GM04503 (cell line): ENCODE data around the gene ZNF420.
"Not testable (repeated sequence)": the region's sequence is repeated elsewhere in the genome, so short reads cannot be mapped to it uniquely, and the experiment has no call there.

Experiments used
- DNase-seq: peaks from one replicate; pipeline ENCODE4 v3.0.0-alpha.2; 2012; ENCODE audit warnings: low read depth

The ZNF420 gene

DNA sequence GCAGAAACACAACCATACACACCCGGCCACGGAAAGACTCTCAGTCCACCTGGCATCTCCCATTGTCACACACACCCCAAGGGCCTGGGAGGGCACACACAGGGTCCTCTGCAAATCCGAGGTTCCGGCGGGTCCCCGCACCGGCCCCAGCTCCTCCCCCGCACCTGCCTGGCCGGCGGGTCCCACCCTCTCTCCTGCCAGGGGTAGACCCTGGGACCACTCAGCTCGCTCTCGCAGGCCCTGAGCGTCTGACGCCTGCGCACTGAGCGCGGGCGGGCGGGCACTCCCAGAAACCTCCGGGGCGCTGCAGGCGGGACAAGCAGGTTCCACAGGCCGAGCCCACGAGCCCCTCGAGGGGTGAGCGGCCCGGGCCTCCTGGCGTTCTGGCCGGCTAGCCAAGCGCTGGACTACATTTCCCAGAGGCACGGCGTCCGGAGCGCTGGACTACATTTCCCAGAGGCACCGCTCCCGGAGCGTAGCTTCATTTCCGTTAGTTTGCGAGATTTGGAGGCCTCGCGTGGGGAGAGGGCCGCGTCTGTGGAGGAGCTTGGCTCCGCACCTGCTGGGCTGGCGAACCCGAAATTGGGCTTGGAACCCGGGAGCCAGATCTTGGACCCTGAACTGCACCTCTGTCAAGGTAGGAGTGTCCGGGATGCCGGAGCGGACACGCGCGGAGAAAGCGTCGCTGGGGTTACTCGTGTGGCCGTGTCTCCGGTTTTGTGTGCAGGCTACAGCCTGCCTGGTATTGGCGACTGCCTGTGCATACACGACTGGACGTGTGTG, at the start of gene ZNF420:
Gene ZNF420, plus strand, starts transcription at position 500 of the 783 bp plus-strand sequence. CDS start 10,686 bp downstream, outside the sequence.
- DNase-seq = peak; percentile 80

DNA sequence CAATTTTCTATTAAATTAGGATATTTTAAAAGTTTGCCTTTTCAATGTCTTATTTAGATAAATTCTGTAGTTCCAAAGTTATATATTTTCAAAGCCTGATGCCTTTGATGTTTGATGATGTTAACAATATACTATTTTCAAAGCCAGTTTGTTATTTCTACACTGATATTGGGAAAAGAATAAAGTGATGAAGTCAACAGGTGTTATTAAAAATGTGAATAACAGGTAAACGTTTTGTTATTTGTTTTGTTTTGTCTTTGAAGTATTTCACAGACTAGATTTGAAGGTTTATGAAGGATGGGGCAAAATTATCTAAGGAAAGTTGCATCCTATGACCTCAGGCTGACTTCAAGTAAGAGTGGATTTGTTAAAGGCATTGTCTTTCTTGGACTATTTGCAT, 33.1 kb upstream of the ZNF420 start:
- DNase-seq = no peak

DNA sequence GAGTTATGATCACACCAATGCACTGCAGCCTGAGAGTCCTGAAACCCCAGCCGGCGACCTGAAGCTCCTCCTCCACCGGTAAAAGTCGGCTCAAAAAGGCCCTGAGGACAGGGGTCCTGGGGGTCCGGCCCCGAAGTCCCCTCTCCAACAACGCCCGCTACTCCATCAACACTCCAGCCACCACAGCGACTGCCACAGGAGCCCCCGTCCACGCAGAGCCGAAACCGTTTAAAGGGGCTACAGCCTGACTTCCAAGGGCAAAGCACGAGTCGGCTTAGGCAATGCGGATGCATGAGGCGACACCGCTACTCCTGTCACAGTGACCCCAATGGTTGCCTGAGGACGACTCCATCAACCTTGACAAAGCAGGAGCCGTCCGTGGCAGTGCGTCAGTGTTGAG, 22.9 kb upstream of the ZNF420 start:
- DNase-seq = no peak

DNA sequence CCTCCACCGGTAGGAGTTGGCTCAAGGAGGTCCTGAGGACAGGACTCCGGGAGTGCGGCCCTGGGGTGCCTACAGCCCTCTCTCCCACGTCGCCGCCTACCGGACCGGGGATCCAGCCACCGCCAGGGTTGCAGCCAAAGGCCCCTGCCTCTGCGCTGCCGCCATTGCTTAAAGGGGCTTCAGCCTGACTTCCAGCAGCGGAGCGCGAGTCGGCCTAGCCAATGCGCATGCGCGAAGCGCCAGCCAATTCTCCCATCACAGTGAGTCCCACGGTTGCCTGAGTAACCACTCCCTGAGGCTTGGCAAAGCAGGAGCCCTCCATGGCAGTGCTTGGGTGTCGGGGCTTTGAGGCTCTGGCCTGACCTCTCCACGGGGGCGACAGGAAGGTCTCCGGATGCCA, 21.5 kb upstream of the ZNF420 start:
- DNase-seq = no peak

DNA sequence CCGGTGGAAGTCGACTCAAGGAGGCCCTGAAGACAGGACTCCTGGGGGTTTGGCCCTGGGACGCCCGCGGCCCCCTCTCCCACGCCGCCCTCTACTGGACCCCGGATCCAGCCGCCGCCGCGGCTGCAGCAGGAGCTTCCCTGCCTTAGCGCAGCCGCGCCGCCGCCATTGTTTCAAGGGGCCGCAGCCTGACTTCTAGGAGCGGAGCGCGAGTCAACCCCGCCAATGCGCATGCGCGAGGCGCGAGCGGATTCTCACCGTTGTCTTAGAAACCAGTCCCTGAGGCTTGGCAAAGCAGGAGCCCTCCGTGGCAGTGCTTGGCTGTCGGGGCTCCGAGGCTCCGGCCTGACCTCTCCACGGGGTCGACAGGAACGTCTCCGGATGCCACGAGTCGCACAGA, 19.1 kb upstream of the ZNF420 start:
- DNase-seq = no peak

DNA sequence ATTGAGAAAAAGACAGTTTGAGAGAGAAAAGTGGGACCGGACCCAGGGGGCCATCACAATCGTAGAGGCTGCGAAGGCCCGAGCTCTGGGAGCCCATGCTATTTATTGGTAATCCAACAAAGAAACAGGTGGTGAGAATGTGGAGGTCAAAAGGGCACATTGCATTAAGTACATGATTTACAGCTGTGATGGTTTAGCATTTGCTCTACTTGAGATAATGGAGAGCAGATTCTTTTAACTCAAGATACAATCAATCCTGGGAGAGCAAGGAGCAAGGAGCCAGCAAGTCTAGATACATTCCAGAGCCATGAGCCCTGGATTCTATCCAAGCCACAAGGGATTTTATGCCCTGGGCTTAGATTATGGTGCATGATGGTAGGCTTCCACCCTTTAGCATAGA, 13.3 kb upstream of the ZNF420 start:
- not testable (repeated sequence) for DNase-seq

DNA sequence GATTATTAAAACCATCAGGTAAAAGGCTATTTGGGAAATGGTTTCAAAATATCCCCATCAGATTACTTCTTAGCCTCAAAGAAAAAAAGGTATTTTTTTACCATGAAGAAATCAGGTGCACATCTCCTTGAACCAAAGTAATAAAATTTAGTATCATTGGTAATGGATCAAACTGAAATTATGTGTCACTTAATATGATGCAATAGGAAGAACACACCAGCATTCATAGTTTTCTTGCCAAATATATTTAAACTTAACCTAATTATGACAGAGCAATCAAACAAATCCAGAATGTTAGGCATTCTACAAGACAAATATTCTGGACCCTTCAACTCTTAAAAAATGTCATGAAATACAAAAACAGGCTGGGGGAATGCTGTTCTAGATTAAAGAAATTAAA, 4.1 kb upstream of the ZNF420 start:
- DNase-seq = no peak

DNA sequence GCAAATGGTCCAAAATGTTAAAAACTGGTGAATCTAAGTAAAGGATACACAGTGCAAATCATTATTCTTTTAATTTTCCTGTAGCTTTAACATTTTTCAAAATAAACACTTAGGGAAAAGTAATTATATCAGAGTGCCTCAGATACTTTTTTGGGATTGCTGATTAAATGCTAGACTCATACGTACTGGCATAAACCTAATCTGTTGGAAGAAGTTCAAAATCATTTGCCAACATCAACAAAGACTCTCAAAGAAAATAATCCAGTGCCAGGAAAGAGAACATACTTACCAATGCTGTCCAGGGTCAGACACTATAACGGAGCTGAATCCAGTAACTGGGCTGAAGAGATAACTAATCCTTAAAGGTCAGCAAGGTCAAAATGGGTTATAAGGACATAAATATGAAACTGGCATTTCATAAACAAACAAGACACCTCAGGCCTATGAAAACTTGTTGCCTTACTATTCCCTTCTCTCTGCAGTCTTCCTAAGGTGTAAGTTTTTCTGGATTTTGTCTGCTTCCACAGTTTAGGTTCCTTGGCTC, 3.3 kb upstream of the ZNF420 start:
- no peak for DNase-seq

DNA sequence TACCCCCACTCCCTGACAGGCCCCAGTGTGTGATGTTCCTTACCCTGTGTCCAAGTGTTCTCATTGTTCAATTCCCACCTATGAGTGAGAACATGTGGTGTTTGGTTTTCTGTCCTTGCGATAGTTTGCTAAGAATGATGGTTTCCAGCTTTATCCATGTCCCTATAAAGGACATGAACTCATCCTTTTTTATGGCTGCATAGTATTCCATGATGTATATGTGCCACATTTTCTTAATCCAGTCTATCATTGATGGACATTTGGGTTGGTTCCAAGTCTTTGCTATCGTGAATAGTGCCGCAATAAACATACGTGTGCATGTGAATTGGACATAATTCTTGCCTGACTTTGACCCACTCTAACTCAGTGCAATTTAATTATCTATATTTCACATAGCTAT, 1.7 kb upstream of the ZNF420 start:
- not testable (repeated sequence) for DNase-seq

DNA sequence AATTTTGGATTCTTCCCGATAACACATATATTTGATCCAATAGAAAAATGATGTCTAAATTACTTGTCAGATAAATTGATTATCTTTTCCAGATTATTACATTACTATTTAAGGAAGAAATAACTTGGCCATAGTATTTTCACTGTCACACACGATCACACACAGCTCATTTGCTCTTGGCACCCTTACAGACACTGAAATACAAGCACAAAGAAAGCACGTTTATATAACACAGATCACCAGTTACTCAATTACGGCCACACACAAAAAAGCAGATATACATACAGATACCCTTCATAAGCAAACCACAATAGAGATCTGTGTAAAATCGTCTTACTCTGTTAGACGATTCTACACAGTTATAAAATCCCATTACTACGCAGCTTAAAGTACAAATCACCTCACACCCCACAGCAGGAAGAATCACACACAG, 716 bp upstream of the ZNF420 start:
- DNase-seq = peak; percentile 22

DNA sequence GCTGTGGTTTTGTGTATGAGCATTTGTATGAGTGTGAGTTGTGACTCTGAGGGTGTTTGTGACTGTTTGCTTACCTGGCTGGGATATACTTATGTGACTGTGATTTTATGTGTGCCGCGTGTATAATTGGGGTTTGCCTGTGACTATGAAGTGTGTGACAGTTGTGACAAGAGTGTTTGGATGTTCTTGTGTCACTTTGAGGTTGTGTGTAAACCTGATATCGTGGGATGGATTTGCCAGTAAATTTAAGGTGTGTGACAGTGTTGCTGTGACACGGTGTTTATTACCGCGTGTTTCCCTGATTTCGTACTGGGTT, 442 bp downstream of the ZNF420 start:
- no peak for DNase-seq

DNA sequence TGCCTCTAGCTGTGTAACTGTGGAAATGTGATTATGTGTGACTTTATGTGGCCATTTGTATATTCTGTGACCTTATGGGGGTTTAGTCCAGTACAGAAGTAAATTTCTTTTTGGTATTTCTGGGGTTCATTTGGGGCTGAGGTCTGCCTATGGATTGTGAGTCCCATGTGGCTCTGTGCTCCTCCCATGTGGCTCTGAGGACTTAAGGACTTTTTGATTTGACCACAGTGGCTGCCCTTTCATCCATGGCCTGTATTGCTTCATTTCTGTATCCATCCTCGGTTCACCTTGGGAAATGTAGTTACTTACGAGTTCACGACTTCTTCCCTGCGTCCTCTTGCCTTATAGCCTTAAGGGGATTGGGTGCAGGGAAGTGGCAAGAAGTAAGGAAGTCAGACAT, 1.0 kb downstream of the ZNF420 start:
- no peak for DNase-seq

DNA sequence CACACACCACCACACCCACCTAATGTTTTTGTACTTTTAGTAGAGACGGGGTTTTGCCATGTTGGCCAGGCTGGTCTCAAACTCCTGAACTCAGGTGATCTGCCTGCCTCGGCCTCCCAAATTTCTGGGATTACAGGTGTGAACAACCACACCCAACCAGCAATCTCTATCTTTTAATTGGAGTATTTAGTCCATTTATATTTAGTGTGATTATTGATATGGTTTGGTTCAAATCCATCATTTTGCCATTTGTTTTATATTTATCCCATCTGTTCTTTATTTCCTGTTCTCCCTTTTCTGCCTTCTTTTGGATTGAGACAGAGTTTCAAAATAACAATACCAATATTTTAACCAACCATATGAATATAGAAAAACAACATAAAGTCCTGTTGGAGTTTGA, 4.1 kb downstream of the ZNF420 start:
- no peak for DNase-seq

DNA sequence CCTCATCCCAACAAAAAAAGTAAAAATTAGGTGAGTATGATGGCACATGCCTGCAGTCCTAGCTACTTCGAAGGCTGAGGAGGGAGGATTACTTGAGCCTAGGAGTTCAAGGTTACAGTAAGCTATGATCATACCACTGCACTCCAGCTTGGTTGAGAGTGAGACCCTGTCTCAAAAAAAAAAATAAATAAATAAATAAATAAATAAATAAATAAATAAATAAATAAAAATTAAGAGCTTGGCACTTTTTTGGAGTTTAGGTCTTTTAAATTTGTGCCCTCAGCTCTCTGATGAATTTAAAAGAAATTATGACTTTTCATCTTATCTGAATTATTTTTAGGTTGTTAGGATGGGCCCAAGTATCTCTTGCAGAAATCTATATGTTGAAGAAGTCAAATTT, 8.9 kb downstream of the ZNF420 start:
- no peak for DNase-seq

DNA sequence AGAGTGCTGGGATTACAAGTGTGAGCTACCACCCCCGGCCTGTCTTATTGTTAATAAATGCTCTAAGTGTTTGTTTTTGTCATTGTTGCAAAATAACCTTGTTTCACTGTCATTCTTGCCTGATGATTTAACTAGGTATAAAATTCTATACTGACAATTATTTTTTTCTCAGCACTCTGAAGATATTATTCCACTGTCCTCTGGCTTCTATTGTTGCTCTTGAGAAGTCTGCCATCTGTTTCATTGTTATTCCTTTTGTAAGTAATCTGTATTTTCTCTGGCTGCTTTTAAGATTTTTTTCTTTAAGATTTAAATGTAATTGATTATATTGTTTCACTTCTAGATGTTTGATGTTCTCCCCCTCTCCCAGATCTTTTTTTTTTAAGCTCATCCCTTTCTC, 17.6 kb downstream of the ZNF420 start:
- no peak for DNase-seq

DNA sequence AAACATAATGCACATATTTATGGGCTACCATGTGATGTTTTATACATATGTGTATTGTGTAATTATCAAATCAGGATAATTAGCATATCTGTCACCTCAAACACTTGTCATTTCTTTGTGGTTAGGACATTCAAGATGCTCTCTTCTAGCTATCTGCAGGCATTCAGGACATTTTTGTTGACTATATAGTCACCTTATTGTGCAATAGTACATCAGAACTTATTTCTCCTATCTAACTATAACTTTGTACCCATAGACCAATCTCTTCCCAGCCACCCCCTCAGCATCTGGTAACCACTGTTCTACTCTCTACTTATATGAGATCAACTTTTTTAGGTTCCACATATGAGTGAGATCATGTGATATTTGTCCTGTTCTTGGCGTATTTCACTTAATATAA, 20.3 kb downstream of the ZNF420 start:
- no peak for DNase-seq

DNA sequence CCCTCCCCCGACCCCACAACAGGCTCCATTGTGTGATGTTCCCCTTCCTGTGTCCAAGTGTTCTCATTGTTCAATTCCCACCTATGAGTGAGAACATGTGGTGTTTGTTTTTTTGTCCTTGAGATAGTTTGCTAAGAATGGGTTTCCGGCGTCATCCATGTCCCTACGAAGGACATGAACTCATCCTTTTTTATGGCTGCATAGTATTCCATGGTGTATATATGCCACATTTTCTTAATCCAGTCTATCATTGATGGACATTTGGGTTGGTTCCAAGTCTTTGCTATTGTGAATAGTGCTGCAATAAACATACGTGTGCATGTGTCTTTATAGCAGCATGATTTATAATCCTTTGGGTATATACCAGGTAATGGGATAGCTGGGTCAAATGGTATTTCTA, 25.9 kb downstream of the ZNF420 start:
- not testable (repeated sequence) for DNase-seq

DNA sequence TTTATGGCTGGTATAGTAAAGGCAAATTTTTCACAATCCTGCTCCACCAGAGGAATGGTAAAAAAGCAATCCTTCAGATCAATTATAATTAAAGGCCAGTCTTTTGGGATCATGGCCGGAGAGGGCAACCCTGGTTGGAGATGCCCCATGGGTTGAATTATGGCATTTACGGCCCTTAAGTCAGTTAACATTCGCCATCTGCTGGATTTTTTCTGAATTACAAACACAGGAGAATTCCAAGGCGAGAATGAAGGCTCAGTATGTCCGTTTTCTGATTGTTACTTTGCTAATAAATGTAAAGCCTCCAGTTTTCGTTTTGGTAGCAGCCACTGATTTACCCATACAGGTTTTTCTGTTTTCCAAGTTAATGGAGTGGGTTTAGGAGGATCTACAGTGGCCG, 33.5 kb downstream of the ZNF420 start:
- DNase-seq = not testable (repeated sequence)

DNA sequence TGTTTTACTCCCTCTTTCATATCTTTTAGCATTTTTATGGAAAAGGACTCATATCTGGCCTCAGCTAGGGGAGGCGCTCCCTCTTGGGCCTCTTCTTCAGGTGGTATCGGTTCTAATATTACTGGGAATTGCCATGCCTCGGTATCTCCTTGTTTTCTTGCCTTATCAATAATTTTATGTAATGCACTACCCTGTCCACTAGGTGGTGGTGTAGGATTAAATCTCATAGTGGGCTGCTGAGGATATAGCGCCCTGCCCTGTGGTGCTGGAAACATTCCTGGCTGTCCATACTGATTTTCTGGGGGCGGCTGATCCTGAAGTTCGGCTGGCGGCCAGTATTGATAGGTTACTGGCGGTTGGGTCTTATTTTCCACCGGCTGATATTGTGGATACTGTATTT, 35.8 kb downstream of the ZNF420 start:
- no peak for DNase-seq

DNA sequence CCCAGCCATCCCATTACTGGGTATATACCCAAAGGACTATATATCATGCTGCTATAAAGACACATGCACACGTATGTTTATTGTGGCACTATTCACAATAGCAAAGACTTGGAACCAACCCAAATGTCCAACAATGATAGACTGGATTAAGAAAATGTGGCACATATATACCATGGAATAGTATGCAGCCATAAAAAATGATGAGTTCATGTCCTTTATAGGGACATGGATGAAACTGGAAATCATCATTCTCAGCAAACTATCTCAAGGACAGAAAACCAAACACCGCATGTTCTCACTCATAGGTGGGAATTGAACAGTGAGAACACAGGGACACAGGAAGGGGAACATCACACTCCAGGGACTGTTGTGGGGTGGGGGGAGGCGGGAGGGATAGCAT, 43.9 kb downstream of the ZNF420 start:
- DNase-seq = not testable (repeated sequence)

DNA sequence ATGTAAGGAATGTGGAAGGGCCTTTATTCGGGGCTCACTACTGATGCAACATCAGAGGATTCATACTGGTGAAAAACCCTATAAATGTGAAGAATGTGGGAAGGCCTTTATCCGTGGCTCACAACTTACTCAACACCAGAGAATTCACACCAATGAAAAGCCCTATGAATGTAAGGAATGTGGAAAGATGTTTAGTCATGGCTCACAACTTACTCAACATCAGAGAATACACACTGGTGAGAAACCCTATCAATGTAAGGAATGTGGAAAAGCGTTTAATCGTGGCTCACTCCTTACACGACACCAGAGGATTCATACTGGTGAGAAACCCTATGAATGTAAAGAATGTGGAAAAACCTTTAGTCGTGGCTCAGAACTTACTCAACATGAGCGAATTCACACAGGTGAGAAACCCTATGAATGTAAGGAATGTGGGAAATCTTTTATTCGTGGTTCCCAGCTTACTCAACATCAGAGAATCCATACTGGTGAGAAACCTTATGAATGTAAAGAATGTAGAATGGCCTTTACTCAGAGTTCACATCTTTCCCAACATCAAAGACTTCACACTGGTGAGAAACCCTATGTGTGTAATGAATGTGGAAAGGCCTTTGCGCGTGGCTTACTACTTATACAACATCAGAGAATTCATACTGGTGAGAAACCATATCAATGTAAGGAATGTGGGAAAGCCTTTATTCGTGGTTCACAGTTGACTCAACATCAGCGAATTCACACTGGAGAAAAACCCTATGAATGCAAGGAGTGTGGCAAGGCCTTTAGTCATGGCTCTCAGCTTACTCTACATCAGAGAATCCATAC, 50.0 kb downstream of the ZNF420 start:
- no peak for DNase-seq

DNA sequence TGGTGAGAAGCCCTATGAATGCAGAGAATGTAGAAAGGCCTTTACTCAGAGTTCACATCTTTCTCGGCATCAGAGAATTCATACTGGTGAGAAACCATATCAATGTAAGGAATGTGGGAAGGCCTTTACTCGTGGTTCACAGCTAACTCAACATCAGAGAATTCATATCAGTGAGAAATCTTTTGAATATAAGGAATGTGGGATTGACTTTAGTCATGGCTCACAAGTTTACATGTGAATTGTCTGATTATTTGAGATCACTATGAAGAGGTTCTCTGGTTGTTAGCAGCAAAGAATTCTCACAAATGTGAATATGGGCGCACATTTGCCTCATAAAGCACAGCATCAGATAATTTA, 50.6 kb downstream of the ZNF420 start:
- DNase-seq = no peak

DNA sequence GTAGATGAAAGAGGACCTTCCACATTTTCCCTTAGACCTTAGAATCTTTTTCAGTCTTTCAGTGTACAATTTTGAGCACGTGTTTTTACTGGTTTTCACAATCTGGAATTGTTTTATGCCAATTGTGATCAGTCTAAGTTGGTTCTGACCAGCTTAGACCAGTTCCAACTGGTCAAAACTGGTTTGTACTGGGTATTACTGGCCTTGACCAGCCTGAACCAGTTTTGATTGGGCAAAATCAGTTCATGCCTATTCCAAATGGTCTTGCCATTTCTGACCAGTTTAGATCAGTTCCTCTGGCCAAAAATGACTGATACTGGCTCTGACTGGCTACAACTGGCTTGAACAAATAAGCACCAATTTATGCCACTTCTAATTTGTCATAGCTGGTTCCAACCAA, 57.9 kb downstream of the ZNF420 start:
- DNase-seq = no peak
